GM10847 (cell line): ENCODE results near the gene CDK15.

Source experiments
- POLR2A ChIP-seq: IDR thresholded peaks from 2 replicates; pipeline ENCODE4 v1.6.1; 2011; ENCODE audit not compliant: insufficient read length; ENCODE audit errors: extremely low read depth

Gene CDK15

GRCh38 chr2:201879996-201880395, 73.7 kb downstream of the CDK15 start:
- TF ChIP-seq POLR2A, result no peak

- no peak for TF ChIP-seq POLR2A
Observed at GRCh38 chr2:201880579-201880978, 74.2 kb downstream of the CDK15 start.

- TF ChIP-seq POLR2A, result no peak
Observed at GRCh38 chr2:201880993-201881611, 74.8 kb downstream of the CDK15 start.

GRCh38 chr2:201881741-201882140, 75.4 kb downstream of the CDK15 start:
- no peak for TF ChIP-seq POLR2A

GRCh38 chr2:201882353-201883090, 76.2 kb downstream of the CDK15 start:
- no peak for TF ChIP-seq POLR2A

GRCh38 chr2:201883606-201884369, 77.5 kb downstream of the CDK15 start:
- TF ChIP-seq POLR2A, result no peak

GRCh38 chr2:201886504-201886903, 80.2 kb downstream of the CDK15 start:
- TF ChIP-seq POLR2A, result no peak

- TF ChIP-seq POLR2A, result no peak
Observed at GRCh38 chr2:201887773-201888425, 81.6 kb downstream of the CDK15 start.

GRCh38 chr2:201888426-201888800, 82.1 kb downstream of the CDK15 start:
- TF ChIP-seq POLR2A, result no peak

GRCh38 chr2:201890453-201890852, 84.1 kb downstream of the CDK15 start:
- no peak for TF ChIP-seq POLR2A

GRCh38 chr2:201891676-201892075, 85.3 kb downstream of the CDK15 start:
- TF ChIP-seq POLR2A, result no peak

GRCh38 chr2:201892516-201892915, 86.2 kb downstream of the CDK15 start:
- no peak for TF ChIP-seq POLR2A

- no peak for TF ChIP-seq POLR2A
Observed at GRCh38 chr2:201900362-201900761, 94.0 kb downstream of the CDK15 start.

GRCh38 chr2:201901786-201902185, 95.4 kb downstream of the CDK15 start:
- TF ChIP-seq POLR2A, result no peak

- no peak for TF ChIP-seq POLR2A
Observed at GRCh38 chr2:201904538-201905420, 98.4 kb downstream of the CDK15 start.
